SU-DHL-6 (cell line): Measurements from ENCODE around the gene ELF2.

ENCODE experiments used
- H2AFZ ChIP-seq: fragments of 200-600 bp; sonication (generic); 2 replicates; pipeline ENCODE4 v1.6.1; 2014; ENCODE audit warnings: low read depth, mild to moderate bottlenecking, moderate library complexity, mixed read lengths, antibody characterized with exemption, low read length; ENCODE audit not compliant: severe bottlenecking
- H3F3A ChIP-seq: fragments of 200-600 bp; shearing (Covaris generic); 2 replicates; pipeline ENCODE4 v1.6.0; 2016; ENCODE audit warnings: antibody characterized with exemption, mild to moderate bottlenecking; ENCODE audit not compliant: insufficient read depth
- H3K27ac ChIP-seq: fragments of 200-600 bp; sonication (generic); 2 replicates; pipeline ENCODE4 v1.5.1; 2016; ENCODE audit warnings: low read depth, mild to moderate bottlenecking, low read length, moderate library complexity, mixed read lengths
- H3K27me3 ChIP-seq: fragments of 200-600 bp; sonication (generic), shearing (Covaris generic); 2 replicates; pipeline ENCODE4 v1.6.0; 2014; ENCODE audit warnings: mild to moderate bottlenecking, low read length
- H3K36me3 ChIP-seq: fragments of 200-600 bp; sonication (generic); 2 replicates; pipeline ENCODE4 v1.6.1; 2014; ENCODE audit warnings: mild to moderate bottlenecking, low read length, mixed read lengths
- H3K4me2 ChIP-seq: fragments of 300-600, 200-600 bp; shearing (Covaris generic), sonication (generic); 2 replicates; pipeline ENCODE4 v1.6.0; 2014; ENCODE audit warnings: low read length, low read depth, mild to moderate bottlenecking; ENCODE audit not compliant: poor library complexity, severe bottlenecking
- H3K4me3 ChIP-seq: fragments of 200-600 bp; sonication (generic); 2 replicates; pipeline ENCODE4 v1.5.1; 2014; ENCODE audit warnings: antibody characterized with exemption, low read length, mild to moderate bottlenecking, mixed read lengths; ENCODE audit not compliant: insufficient read depth, poor library complexity, severe bottlenecking
- H3K79me2 ChIP-seq: fragments of 200-600 bp; sonication (generic); 2 replicates; pipeline ENCODE4 v1.6.1; 2014; ENCODE audit warnings: mild to moderate bottlenecking, low read length, moderate library complexity; ENCODE audit not compliant: insufficient read depth
- H3K9ac ChIP-seq: fragments of 200-600 bp; sonication (generic); 2 replicates; pipeline ENCODE4 v1.7.0; 2014; ENCODE audit warnings: mild to moderate bottlenecking, low read length
- H3K9me2 ChIP-seq: fragments of 200-600 bp; sonication (generic); replicated peaks from 2 replicates; pipeline ENCODE4 v1.6.1; 2014; ENCODE audit warnings: low read length; ENCODE audit not compliant: insufficient read depth
- H3K9me3 ChIP-seq: fragments of 200-600 bp; sonication (generic); 2 replicates; pipeline ENCODE4 v1.6.1; 2014; ENCODE audit warnings: low read length, mixed read lengths; ENCODE audit not compliant: insufficient read depth
- H4K20me1 ChIP-seq: fragments of 200-600 bp; sonication (generic); 2 replicates; pipeline ENCODE4 v1.6.1; 2014; ENCODE audit warnings: low read depth, mild to moderate bottlenecking, antibody characterized with exemption, low read length, moderate library complexity, mixed read lengths
- EZH2phosphoT487 ChIP-seq: fragments of 200-600 bp; sonication (generic), shearing (Covaris generic); conservative IDR thresholded peaks from 2 replicates; pipeline ENCODE4 v1.6.1; 2018; ENCODE audit warnings: mild to moderate bottlenecking, antibody characterized with exemption, low read length, moderate library complexity, mixed read lengths
- TF ChIP-seq, protein P1 (sequence below): fragments of 200-600 bp; sonication (generic); IDR thresholded peaks from one replicate; pipeline ENCODE4 v1.5.1; 2017; ENCODE audit warnings: antibody characterized with exemption, mild to moderate bottlenecking, low read length, moderate library complexity; ENCODE audit not compliant: insufficient read depth, poor library complexity, severe bottlenecking

ELF2 gene

DNA sequence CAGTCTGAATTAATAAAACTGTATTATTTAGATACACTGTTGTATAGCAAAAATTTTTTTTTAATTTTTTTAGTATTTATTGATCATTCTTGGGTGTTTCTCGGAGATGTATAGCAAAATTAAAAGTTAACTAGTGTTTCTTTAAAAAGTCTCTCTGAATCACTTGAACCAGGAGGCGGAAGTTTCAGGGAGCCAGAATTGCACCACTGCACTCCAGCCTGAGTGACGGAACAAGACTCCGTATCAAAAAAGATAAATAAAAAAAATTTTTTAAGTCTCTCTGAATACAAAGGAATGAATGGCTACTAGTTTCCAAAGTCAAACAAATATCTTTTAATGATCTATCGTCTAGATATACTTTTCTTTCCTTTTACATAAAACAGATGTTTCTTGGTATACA, 64.4 kb downstream of the ELF2 start:
- H3K4me3 ChIP-seq = no peak overlapping the region
- no peak overlapping the region for H2AFZ ChIP-seq
- TF ChIP-seq EZH2phosphoT487 = no peak
- TF ChIP-seq, protein P1, sequence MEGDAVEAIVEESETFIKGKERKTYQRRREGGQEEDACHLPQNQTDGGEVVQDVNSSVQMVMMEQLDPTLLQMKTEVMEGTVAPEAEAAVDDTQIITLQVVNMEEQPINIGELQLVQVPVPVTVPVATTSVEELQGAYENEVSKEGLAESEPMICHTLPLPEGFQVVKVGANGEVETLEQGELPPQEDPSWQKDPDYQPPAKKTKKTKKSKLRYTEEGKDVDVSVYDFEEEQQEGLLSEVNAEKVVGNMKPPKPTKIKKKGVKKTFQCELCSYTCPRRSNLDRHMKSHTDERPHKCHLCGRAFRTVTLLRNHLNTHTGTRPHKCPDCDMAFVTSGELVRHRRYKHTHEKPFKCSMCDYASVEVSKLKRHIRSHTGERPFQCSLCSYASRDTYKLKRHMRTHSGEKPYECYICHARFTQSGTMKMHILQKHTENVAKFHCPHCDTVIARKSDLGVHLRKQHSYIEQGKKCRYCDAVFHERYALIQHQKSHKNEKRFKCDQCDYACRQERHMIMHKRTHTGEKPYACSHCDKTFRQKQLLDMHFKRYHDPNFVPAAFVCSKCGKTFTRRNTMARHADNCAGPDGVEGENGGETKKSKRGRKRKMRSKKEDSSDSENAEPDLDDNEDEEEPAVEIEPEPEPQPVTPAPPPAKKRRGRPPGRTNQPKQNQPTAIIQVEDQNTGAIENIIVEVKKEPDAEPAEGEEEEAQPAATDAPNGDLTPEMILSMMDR = no peak
- H3K9me2 ChIP-seq = no peaks in the 10 kb centered on the region
- no peaks in the 10 kb centered on the region for H3K27me3 ChIP-seq
- no peaks in the 10 kb centered on the region for H3K79me2 ChIP-seq
- no peaks in the 10 kb centered on the region for H3K36me3 ChIP-seq
- no peak overlapping the region for H3K27ac ChIP-seq
- H4K20me1 ChIP-seq = no peaks in the 10 kb centered on the region
- no peak overlapping the region for H3K4me2 ChIP-seq
- H3K9me3 ChIP-seq = no peaks in the 10 kb centered on the region
- H3F3A ChIP-seq = no peaks in the 10 kb centered on the region
- H3K9ac ChIP-seq = no peak overlapping the region

DNA sequence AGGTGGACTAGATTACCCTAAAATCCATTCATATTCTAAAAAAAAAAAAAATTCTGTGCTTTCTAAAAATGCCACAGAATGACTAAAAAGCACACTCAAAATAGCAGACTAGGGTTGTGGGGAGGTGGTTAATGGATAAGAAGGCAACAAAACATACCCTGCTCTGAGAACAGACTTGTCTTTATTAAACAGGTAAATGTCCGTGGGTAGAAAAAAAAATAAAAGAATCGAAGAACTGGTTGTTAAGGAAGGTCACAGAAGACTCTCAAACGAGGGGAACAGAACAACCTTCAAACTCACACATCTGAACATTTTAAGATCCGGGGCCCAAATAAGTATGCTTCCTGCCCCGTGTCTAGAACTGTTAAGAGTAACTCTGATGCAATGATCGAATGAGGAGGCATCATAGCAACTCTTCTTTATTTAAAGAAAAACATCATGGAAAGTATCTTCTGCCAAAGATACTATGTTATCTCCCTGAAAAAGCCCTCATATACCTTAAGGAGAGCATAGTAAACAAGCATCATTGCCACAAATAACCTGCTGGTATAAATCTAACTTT, 68.4 kb downstream of the ELF2 start:
- Histone ChIP-seq H2AFZ (no peak overlapping the region), H3K9ac (no peak overlapping the region), H3K36me3 (no peaks in the 10 kb centered on the region), H3K4me2 (no peak overlapping the region), H4K20me1 (no peaks in the 10 kb centered on the region), H3F3A (no peaks in the 10 kb centered on the region), H3K9me3 (no peaks in the 10 kb centered on the region), H3K27me3 (no peaks in the 10 kb centered on the region), H3K79me2 (no peaks in the 10 kb centered on the region), H3K4me3 (no peak overlapping the region), H3K27ac (no peak overlapping the region), H3K9me2 (no peaks in the 10 kb centered on the region)
- no peak for TF ChIP-seq EZH2phosphoT487
- TF ChIP-seq, protein P1 = no peak

DNA sequence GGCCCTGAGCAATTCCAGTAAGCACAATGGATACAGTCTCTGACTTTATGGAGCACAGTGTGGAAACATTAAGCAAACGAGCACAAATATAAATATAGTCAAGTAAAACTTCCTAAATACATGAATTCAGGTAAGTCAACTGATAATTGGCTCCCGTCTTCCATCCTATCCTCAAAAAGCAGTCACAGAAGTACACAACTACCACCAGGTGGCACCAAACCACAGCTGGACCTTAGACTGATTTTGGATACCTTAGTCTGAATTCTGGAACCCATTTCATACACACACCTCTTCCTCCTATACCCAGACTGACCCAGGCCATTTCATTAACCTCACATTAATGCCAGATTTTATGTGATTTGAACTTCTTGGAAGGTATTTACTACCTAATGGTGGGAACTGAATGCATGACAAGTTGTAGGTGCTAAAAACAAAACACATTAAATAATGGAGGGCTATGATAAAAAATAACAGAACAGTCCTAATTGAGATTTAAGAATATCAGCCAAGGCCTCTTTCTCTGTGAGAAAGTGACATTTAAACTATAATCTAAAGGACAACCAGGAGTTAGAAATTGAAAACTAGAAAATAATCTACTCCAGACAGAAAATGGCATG, 77.5 kb downstream of the ELF2 start:
- Histone ChIP-seq H3F3A (no peaks in the 10 kb centered on the region), H3K4me2 (no peak overlapping the region), H3K36me3 (no peaks in the 10 kb centered on the region), H2AFZ (no peak overlapping the region), H3K27ac (no peak overlapping the region), H3K9me3 (no peaks in the 10 kb centered on the region), H3K27me3 (no peaks in the 10 kb centered on the region), H4K20me1 (no peaks in the 10 kb centered on the region), H3K9ac (no peak overlapping the region), H3K9me2 (no peaks in the 10 kb centered on the region), H3K79me2 (no peaks in the 10 kb centered on the region), H3K4me3 (no peak overlapping the region)
- TF ChIP-seq, protein P1 = peak; percentile 38
- TF ChIP-seq EZH2phosphoT487 = no peak
